Endothelial cell of umbilical vein (primary cell): ENCODE measurements around the gene CCDC142. TPM values are rescaled to one million over a fixed set of nuclear protein-coding genes. Genes with fewer than 3 reads are reported as not detected.
"Not testable (repeated sequence)": the region's sequence is repeated elsewhere in the genome, so short reads cannot be mapped to it uniquely, and the experiment has no call there.

Experiments
- BruUV-seq: library from RNA; stranded (reverse); fragments of 400-500 nt; replicated peaks from 2 replicates; lab custom pipeline; 2021; lab: Mats Ljungman, UMichigan
- CTCF ChIA-PET: fragments of 300-600, 350-600 bp; sonication (Branson Sonifier 250); formaldehyde crosslinking; loops from one replicate; lab custom pipeline; 2021; ENCODE audit warnings: antibody characterized with exemption, inconsistent platforms; lab: Charles Lee
- POLR2A ChIA-PET: fragments of 300-600, 350-600 bp; sonication (Branson Sonifier 250); formaldehyde crosslinking; loops from one replicate; lab custom pipeline; 2021; ENCODE audit warnings: antibody characterized with exemption, inconsistent platforms; lab: Charles Lee
- DNase-seq: peaks from one replicate; pipeline ENCODE4 v3.0.0-alpha.2; 2011; ENCODE audit warnings: low read depth, low spot score
- FAIRE-seq: peaks from 2 replicates; lab custom pipeline; 2011; peaks lifted over from hg19 to GRCh38; lab: Jason Lieb, UNC
- H2AFZ ChIP-seq: 2 replicates; pipeline ENCODE4 v1.6.0; 2012; ENCODE audit warnings: low read depth, low read length, control low read depth, inconsistent platforms
- H3K27ac ChIP-seq: 2 replicates; pipeline ENCODE4 v1.5.1; 2011; ENCODE audit warnings: low read depth, mild to moderate bottlenecking, control low read depth, low read length, moderate library complexity; ENCODE audit not compliant: insufficient read depth
- H3K27me3 ChIP-seq, 2 experiments: 2 replicates each; pipeline versions ENCODE4 v1.6.0 to v1.6.1; 2011; ENCODE audit warnings: low read length in 2 of 2, mixed read lengths in 1 of 2; ENCODE audit not compliant: control insufficient read depth in 2 of 2, insufficient read depth in 2 of 2
- H3K36me3 ChIP-seq, 2 experiments: 2 replicates in 1 of 2; 3 replicates in 1 of 2; pipeline ENCODE4 v1.5.1; 2011; ENCODE audit warnings: low read length in 2 of 2, mild to moderate bottlenecking in 1 of 2, moderate library complexity in 1 of 2; ENCODE audit not compliant: control insufficient read depth in 2 of 2, insufficient read depth in 2 of 2; ENCODE audit errors: extremely low read depth in 1 of 2
- H3K4me1 ChIP-seq: 3 replicates; pipeline ENCODE4 v1.5.1; 2011; ENCODE audit warnings: mild to moderate bottlenecking, low read length; ENCODE audit not compliant: control insufficient read depth, insufficient read depth; ENCODE audit errors: extremely low read depth
- H3K4me2 ChIP-seq: 2 replicates; pipeline ENCODE4 v1.6.1; 2011; ENCODE audit warnings: low read length, control low read depth, mixed read lengths; ENCODE audit not compliant: insufficient read depth
- H3K4me3 ChIP-seq, 3 experiments: fragments of 200-600 bp in 1 of 3; sonication (generic), shearing (Covaris generic) in 1 of 3; replicated peaks in 1 of 3; 2 replicates each; pipeline ENCODE4 v1.5.1; 2011 to 2016; ENCODE audit warnings: control low read depth in 3 of 3, low read length in 3 of 3, mild to moderate bottlenecking in 2 of 3, inconsistent platforms in 1 of 3, low read depth in 1 of 3, moderate library complexity in 1 of 3; ENCODE audit not compliant: insufficient read depth in 1 of 3
- H3K79me2 ChIP-seq: 2 replicates; pipeline ENCODE4 v1.6.0; 2012; ENCODE audit warnings: low read length, inconsistent platforms; ENCODE audit not compliant: control insufficient read depth, insufficient read depth
- H3K9ac ChIP-seq: replicated peaks from 2 replicates; pipeline ENCODE3; 2011; ENCODE audit warnings: low read length, control low read depth; ENCODE audit not compliant: insufficient read depth; ENCODE audit errors: extremely low read depth
- H3K9me1 ChIP-seq: replicated peaks from 3 replicates; pipeline ENCODE4 v1.6.0; 2011; ENCODE audit warnings: mild to moderate bottlenecking, low read length; ENCODE audit not compliant: control insufficient read depth, insufficient read depth; ENCODE audit errors: extremely low read depth
- H3K9me3 ChIP-seq: replicated peaks from 2 replicates; pipeline ENCODE4 v1.5.1; 2012; ENCODE audit warnings: low read length, inconsistent platforms; ENCODE audit not compliant: control insufficient read depth, insufficient read depth
- H4K20me1 ChIP-seq: replicated peaks from 2 replicates; pipeline ENCODE3; 2011; ENCODE audit warnings: mild to moderate bottlenecking, low read length; ENCODE audit not compliant: control insufficient read depth, insufficient read depth; ENCODE audit errors: extremely low read depth
- CTCF ChIP-seq, 2 donors: IDR thresholded peaks; 1 replicate in 1 of 2; 2 replicates in 1 of 2; pipeline ENCODE4 v1.5.1; 2011; ENCODE audit warnings: low read length in 2 of 2, mild to moderate bottlenecking in 2 of 2, moderate library complexity in 2 of 2, control low read depth in 1 of 2, inconsistent platforms in 1 of 2, low read depth in 1 of 2; ENCODE audit not compliant: insufficient read depth in 1 of 2; ENCODE audit errors: extremely low read depth in 1 of 2
- GATA2 ChIP-seq: IDR thresholded peaks from 2 replicates; pipeline ENCODE4 v1.7.0; 2011; ENCODE audit warnings: low read depth, mild to moderate bottlenecking, moderate library complexity, mixed read lengths, low read length; ENCODE audit not compliant: insufficient read length, insufficient read depth
- JUN ChIP-seq: IDR thresholded peaks from 2 replicates; pipeline ENCODE4 v1.6.1; 2011; ENCODE audit warnings: borderline replicate concordance, low read depth; ENCODE audit not compliant: insufficient read length, insufficient read depth
- dilution Hi-C: fragments of 300-500 bp; cut with MboI; formaldehyde crosslinking; loops from one replicate; pipeline ENCODE4 v1.15.0; 2019; ENCODE audit warnings: low sequenced_read_pairs; ENCODE audit not compliant: extremely low pct_ligation_motif_present
- intact Hi-C: fragments of 100-400 bp; cut with micrococcal nuclease; formaldehyde crosslinking; loops from one replicate; pipeline ENCODE4 v1.10.0; 2022
- polyA plus RNA-seq, 4 experiments: library from polyadenylated mRNA; depleted of rRNA in 3 of 4; stranded (reverse) in 3 of 4; unstranded in 1 of 4; fragments of >200 nt; gene quantifications; 2 replicates each; pipeline versions ENCODE4 v1.2.1 to v1.2.3, GENCODE V29; 2011 to 2012; ENCODE audit warnings: missing spikeins in 1 of 4
- total RNA-seq: library from RNA; stranded (reverse); gene quantifications from 2 replicates; pipeline ENCODE4 v1.2.3, GENCODE V29; 2021

Gene CCDC142
- total and polyA plus RNA-seq, 2 donors (not counting 3 experiments of a cell fraction or from before 2014, with no cell fraction given): 12.8 to 23.8 TPM

- DNase-seq, BruUV-seq, H3K9ac ChIP-seq, intact Hi-C loops, FAIRE-seq, H4K20me1 ChIP-seq, H3K4me3 ChIP-seq, H3K27me3 ChIP-seq, H3K9me1 ChIP-seq, H3K27ac ChIP-seq, dilution Hi-C loops, H3K9me3 ChIP-seq, H2AFZ ChIP-seq: not testable (repeated sequence)
- ChIA-PET CTCF (interaction anchor here (1.0 to 2.3 kb wide), 3 partner anchors 9 to 125 kb away, joined by 3 to 7 read pairs (median 4); no protein-coding TSS in a partner anchor), POLR2A (interaction anchor here (1.1 kb wide), 1 partner anchor 8 kb away, joined by 3 read pairs; no protein-coding TSS in a partner anchor)
- Histone ChIP-seq H3K4me1 (peaks cover 26% of the 10 kb centered on the region), H3K4me2 (peak overlapping the region; percentile 37), H3K36me3 (peaks cover 0 to 12% of the 10 kb centered on the region in 2 experiments), H3K79me2 (peaks cover 14% of the 10 kb centered on the region)
Observed at GRCh38 chr2:74459503-74460118, 23.2 kb downstream of the CCDC142 start.

- no peaks in the 10 kb centered on the region for H3K9me1 ChIP-seq
- ChIA-PET POLR2A (interaction anchor here (0.9 to 1.3 kb wide), 3 partner anchors 9 to 71 kb away, joined by 3 read pairs; partner anchors contain the start of gene HTRA2), CTCF (interaction anchor here (0.7 to 2.3 kb wide), 8 partner anchors 9 to 124 kb away, joined by 3 to 7 read pairs (median 3); partner anchors contain the start of genes CCDC142, LBX2 and TTC31)
- no peaks in the 10 kb centered on the region for H4K20me1 ChIP-seq
- DNase-seq (no peak), FAIRE-seq (no peak)
- intact Hi-C loops: loop anchor here (1.0 kb wide), 2 partner anchors 23 to 70 kb away; partner anchors contain the start of genes AUP1, CCDC142 and HTRA2
- dilution Hi-C loops: no loop called here
- H3K27ac ChIP-seq: peak overlapping the region; percentile 8
- peak overlapping the region; percentile 74 for H3K9ac ChIP-seq
- no peaks in the 10 kb centered on the region for H3K27me3 ChIP-seq
- no peak overlapping the region for H2AFZ ChIP-seq
- H3K4me1 ChIP-seq: peaks cover 22% of the 10 kb centered on the region
- peak overlapping the region; percentile 84 for H3K4me2 ChIP-seq
- H3K9me3 ChIP-seq: no peaks in the 10 kb centered on the region
- peaks cover 7% of the 10 kb centered on the region for H3K79me2 ChIP-seq
- no TSS peak for BruUV-seq
- no peak for TF ChIP-seq GATA2
- no peak for TF ChIP-seq JUN
- no peak for TF ChIP-seq CTCF (IDR thresholded peaks at IDR 0.05; ENCODE audit: extremely low read depth in 1 of 2, insufficient read depth in 1 of 2, low read depth in 1 of 2, low read length in 2 of 2)
- peak overlapping the region; percentile 80 to 87 (median 82) for H3K4me3 ChIP-seq
- H3K36me3 ChIP-seq: peaks cover 0 to 12% of the 10 kb centered on the region in 2 experiments
Observed at GRCh38 chr2:74458938-74459363, 23.8 kb downstream of the CCDC142 start.
